ENCODE results near the gene ECPAS.

- TF ChIP-seq CTCF (IDR thresholded peaks at IDR 0.05) (no peak), ZFX (IDR thresholded peaks at IDR 0.05; ENCODE audit: borderline replicate concordance) (no peak)
Measured at GRCh38 chr9:111360881-111361280, 123.3 kb downstream of the ECPAS start.

Data from 22Rv1 (cell line).